GM21390 (cell line): ENCODE results near the gene SLC12A7.

Experiments used
- ATAC-seq: cut with Tn5 transposase; IDR thresholded peaks from one replicate; pipeline ENCODE4 v1.9.1; 2021; ENCODE audit not compliant: unreplicated experiment

SLC12A7 gene

DNA sequence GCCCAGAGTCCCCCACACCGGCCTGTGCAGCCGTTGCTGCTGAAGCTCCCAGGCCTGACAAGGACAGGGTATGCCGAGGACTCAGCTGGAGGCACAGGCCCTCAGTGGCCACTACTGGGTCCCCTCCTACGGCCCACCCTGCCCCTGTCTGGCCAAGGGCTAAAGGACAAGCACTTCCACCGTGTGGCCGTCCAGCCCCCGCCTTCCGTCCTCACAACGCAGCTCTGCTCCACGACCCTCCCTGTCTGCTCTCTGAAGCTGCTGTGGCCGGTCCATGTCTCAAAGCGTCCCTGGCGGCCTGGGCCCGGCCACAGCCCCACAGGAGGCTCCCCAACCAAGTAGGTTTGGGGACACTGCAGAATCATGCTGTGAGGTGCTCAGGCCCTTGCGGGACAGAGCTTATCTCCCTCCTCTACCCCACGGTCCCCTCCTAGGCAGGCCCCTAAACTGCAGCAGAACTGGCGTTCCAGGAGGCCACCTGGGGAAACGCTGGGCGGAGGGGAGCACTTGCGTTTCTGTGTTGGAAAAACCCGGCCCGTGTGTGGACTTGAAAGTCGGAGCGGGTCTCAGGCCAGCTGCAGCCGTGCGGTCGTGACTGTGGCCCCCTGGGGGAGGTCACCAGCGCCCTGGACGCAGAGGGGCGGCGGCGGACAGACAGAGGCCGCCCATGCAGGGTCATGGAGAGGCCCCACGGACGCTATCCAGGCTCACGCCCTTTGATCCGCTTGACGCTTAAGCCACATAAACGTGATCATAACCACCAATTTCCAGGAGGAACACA lies 57.7 kb downstream of the SLC12A7 start:
- ATAC-seq: no peak

DNA sequence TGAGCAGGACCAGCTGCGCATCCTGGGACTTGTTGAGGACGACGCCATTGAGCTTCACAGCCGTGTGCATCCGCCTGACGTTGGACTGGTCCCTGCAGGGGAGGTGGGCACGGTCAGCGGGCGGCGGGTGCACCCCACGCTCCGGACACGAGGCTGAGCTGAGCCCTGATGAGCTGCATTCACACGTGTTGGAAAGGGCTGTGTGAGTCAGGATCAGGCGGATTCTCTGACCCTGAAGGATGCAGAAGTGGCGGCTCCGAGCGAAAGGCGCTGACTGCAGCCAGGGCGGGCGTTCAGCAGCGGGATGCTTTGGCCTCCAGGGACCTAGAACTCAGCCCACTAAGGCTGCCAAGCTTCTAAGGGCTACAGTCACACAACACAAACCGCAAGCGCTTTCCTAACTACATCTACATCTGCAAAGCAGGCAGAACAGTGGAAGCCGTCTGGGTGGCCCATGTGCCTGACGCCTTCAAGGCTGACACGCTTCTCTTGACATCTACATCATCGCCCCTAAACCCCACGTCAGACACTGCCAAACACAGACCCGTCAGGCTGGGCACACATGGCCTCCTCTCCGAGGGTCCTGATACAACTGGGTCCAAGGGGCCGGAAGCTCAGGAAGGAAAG lies 58.4 kb downstream of the SLC12A7 start:
- ATAC-seq: no peak

DNA sequence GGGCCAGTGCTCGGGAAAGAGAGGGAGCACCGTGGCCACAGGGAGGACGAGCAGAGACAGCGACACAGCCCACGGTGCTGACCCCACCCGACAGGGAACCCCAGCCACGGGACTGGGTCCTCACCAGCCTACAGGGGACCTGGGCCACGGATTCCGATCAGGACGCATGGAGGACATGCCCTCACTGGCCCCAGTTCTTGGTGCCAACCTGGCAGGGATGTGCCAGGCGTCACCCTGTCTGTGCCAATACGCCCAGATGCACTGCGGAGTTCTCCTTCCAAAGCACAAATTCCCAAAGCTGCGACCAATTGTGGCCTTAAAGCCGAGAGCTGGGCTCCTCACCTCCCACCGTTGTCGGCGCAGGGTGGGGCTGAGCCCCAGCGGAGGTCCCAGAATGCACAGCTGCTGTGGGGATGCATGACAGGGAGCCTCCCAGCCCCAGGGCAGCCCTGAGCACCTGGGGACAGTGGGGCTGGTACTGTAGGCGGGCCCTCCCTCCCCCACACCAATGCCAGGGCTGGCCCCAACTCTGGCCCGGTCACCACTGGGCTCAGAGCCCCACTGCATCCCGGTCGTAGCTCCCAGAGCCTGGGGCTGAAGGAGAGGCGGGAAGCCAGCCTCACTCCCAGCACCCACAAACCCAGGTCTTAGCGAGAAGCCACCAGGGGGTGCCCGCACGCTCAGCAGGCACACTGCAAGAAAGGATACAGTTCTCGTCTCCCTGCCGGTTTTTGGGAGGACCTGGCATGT lies 59.0 kb downstream of the SLC12A7 start:
- ATAC-seq: no peak

GRCh38 chr5:1052076-1052475 lies 59.8 kb downstream of the SLC12A7 start:
- ATAC-seq: no peak

DNA sequence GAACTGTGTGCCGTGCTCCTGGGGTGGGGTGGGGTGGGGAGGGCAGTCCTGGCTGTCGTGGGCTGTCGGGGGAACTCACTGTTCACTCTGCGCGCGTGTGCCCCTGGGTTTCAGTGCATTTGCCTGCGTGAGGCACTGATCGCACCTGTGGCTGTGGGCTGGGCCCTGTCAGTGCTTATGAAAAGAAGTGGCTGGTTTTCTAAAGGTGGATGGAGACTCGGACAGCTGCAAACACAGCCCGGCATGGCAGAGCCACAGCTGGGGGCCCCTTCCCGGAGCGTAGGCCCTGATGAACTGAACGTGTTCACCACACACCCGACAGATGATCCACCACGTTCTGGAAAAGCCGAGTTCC lies 60.5 kb downstream of the SLC12A7 start:
- no peak for ATAC-seq

DNA sequence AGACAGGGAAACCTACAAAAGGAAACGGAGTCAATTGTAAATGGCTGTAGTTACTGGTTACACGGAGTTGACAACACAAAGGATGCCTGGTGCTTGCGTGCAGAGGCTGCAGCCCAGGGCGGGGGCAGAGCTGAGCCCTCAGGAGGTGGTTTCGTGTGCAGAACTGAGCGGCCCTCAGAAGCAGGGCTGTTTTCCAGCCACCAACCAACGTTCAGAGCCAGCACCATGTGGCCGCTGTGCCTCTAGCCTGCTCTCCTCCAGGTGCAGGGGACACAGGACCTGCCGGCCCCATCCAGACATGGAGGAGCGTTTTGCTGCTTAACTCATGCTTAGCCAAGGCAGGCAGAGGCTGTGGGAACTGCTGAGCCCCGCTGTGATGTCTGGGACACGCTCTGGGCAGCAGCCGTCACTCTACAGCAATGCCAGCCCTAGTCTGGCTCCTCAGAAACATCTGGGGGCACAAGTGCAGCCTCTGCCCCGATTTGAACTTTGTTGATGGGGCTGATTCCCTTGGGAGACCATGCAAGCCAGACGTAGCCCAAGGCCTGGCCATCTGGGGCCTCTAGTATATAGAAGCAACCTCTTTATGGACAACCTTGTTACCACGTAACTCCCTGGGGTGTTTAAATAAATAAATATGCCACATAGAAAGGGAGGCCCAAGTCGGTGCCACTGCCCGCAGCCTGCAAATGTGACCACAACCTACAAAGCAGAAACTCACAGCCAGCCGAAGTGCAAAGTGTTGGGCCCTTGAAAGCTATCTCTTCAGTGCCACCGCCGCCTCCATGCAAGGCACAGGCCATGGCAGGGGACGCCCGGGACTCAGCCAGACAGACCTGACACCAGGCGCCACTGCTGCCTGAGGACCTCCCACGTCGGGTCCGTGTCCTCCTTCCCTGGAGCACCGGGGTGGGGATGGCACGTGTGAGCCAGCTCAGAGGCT lies 61.2 kb downstream of the SLC12A7 start:
- no peak for ATAC-seq

DNA sequence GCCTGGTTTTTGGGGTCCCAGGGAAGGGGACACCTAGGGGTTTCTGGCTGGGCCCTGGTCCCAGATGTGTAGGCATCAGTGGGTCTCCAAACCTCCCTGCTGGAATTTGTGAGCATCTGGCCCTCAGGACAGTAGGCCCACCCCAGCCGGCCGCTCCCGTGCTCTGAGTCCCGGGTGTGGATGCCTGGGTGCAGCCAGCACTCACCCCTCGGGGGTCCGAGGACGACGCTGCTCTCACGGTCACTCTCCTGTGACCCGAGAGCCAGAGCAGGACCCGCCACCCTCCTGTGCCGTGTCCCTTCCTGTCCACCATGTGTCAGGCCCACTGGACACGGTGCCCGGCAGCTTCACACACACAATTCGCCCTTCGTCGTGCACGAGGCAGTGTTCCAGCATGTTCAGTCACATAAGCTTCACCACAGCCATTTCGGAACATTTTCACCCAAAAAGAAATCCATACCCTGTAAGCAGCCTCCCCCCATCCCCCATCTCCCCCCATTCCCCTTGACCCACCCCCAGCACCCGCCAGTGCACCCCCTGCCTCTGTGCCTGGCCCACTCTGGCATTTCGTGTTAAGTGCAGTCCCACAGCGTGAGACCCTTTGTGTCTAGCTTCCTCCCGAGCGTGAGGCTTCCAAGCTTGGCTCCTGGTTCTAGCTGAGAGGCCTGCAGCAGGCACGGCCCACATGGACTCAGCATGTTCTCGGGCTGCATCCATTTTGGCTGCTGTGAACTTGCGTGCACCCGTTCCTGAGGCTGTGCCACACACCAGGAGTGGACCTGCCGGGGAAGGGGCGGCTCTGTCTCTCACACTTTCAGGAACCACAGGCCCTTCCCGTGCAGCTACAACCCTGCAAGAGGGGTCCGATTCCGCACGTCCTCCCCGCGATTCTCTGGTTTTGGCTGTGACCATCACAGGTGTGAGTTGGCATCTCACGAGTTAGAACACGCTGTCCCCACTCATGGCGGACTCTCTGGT lies 62.7 kb downstream of the SLC12A7 start:
- ATAC-seq: no peak

GRCh38 chr5:1048162-1048721 lies 63.6 kb downstream of the SLC12A7 start:
- ATAC-seq: no peak

DNA sequence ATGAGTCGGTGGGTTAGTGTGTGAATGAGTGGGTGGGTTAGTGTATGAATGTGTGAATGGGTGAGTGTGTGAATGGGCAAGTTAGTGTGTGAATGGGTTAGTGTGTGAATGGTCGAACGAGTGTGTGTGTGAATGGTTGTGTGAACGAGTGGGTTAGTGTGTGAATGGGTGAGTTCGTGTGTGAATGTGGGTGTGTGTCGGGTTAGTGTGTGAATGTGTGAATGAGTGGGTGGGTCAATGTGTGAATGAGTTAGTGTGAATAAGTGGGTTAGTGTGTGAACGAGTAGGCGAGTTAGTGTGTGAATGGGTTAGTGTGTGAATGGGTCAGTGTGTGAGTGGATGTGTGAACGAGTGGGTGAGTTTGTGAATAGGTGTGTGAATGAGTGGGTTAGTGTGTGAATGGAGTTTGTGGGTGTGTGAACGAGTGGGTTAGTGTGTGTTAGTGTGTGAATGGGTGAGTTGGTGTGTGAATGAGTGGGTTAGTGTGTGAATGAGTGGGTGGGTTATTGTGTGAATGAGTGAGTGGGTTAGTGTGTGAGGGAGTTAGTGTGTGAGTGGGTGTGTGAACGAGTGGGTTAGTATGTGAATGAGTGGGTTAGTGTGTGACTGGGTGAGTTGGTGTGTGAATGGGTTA lies 64.4 kb downstream of the SLC12A7 start:
- no peak for ATAC-seq

GRCh38 chr5:1045960-1046560 lies 65.8 kb downstream of the SLC12A7 start:
- no peak for ATAC-seq

DNA sequence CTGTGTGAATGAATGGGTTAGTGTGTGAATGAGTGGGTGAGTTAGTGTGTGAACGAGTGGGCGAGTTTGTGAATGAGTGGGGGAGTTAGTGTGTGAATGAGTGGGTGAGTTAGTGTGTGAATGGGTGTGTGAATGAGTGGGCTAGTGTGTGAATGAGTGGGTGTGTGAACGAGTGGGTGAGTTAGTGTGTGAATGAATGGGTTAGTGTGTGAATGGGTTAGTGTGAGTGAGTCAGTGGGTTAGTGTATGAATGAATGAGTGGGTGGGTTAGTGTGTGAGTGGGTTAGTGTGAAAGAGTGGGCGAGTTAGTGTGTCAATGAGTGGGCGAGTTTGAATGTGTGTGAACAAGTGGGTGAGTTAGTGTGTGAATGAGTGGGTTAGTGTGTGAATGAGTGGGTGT lies 67.7 kb downstream of the SLC12A7 start:
- ATAC-seq: no peak

DNA sequence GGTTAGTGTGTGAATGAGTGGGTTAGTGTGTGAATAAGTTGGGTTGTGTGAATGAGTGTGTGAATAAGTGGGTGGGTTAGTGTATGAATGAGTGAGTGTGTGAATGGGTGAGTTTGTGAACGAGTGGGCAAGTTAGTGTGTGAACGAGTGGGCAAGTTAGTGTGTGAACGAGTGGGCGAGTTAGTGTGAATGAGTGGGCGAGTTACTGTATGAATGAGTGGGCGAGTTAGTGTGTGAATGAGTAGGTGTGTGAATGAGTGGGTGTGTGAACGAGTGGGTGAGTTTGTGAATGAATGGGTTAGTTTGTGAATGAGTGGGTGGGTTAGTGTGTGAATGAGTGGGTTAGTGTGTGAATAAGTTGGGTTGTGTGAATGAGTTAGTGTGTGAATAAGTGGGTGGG lies 68.5 kb downstream of the SLC12A7 start:
- no peak for ATAC-seq

DNA sequence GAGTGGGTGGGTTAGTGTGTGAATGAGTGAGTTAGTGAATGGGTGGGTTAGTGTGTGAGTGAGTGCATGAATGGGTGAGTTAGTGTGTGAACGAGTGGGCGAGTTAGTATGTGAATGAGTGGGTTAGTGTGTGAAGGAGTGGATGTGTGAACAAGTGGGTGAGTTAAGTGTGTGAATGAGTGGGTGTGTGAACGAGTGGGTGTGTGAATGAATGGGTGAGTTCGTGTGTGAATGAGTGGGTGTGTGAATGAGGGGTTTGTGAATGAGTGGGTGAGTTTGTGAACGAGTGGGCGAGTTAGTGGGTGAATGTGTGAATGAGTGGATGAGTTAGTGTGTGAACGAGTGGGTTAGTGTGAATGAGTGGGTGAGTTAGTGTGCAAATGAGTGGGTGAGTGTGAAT lies 69.2 kb downstream of the SLC12A7 start:
- no peak for ATAC-seq

DNA sequence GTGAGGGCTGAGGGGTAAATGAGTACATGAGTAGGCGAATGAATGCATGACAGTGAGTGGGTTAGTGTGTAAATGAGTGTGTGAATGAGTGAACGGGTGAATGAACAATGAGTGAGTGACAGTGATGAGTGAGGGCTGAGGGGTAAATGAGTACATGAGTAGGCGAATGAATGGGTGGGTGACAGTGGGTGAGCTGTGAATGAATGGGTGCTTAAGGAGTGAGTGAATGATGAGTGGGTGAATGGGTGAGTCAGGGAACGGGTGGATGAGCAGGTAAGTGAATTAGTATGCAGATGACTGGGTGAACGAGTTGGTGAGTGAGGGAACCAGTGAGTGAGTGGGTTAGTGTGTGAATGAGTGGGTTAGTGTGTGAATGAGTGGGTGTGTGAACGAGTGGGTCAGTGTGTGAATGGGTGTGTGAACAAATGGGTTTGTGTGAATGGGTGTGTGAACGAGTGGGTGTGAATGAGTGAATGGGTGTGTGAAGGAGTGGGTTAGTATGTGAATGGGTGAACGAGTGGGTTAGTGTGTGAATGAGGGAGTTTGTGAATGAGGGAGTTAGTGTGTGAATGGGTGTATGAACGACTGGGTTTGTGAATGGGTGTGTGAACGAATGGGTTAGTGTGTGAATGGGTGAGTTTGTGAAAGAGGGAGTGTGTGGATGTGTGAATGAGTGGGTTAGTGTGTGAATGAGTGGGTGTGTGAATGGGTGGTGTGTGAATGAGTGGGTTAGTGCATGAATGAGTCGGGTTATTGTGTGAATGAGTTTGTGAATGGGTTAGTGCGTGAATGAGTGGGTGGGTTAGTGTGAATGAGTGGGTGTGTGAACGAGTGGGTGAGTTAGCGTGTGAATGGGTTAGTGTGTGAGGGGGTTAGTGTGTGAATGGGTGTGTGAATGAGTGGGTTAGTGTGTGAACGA lies 70.4 kb downstream of the SLC12A7 start:
- ATAC-seq: no peak

DNA sequence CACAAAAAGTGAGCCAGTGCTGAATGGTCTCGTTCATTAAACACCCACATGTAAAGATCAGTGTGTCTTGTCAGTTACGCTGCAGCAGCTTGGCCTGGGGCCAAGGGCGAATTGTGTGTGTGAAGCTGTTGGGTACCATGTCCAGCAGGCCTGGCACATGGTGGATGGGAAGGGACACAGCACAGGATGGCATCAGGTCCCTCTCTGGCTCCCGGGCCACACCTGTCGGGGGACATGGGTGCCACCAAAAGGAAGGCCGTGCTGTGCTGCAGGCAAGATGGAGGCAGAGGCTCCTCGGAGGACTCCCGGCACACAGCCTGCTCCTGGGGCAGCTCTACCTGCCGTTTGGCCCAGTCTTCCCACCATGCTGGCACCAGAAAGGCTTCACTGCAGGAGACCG lies 71.3 kb downstream of the SLC12A7 start:
- no peak for ATAC-seq

- ATAC-seq: no peak
Observed at GRCh38 chr5:1039706-1040260, 72.1 kb downstream of the SLC12A7 start.

GRCh38 chr5:1039210-1039548 lies 72.7 kb downstream of the SLC12A7 start:
- ATAC-seq: no peak
